Measurements from ENCODE around the gene GOLT1A. TPM values are rescaled to one million over a fixed set of nuclear protein-coding genes. Genes with fewer than 3 reads are reported as not detected.

The GOLT1A gene
- total RNA-seq, 1 donor from 2014 or later: not detected

DNA sequence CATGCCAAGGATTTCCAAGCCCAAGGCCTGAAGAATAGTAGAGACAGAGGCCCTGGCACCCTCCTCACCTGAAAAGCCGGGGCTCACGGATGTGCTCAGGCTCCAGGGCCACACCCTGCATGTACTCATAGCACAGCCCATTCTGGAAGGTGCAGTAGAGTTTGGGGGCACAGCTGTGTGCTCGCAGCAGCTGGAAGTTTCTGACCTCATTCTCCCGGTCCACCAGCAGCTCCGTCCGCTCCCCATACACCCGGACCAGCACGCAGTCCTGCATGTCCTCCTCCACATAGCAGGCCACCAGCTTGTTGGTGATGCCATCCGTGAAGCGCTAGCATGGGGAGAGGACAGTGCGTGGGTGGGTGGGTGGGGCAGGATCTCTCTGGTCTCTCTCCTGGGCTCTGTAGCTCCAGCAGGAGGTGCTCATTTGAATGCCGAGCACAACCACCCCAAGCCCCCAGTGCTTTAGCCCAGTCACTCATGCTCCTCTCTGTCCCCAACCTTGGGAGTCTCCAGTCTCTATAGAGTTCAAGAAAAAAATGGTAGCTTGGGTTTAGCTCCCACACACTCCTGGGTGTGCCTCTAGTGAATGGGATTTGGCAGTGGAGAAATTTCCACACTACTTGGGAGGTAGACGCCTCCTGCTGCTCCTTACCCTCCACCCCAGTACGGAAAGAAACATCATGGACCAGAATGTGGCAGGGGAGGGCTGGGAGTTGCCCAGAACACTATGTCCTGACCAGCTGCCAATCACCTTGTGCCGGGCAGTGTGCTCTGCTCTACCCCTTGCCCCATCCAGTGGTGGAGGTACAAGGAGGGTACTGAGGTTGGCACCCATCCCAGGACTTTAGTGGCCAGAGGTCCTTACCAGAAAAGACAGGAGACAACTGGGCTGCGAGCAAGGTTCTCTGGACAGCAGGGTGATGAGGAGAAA, 63.9 kb downstream of the GOLT1A start:
- Mint-ChIP-seq H3K9me3 (ENCODE audit: low read depth) (no peaks in the 10 kb centered on the region), H3K36me3 (ENCODE audit: low read depth) (peaks cover 1% of the 10 kb centered on the region), H3K4me3 (ENCODE audit: unreplicated experiment) (peak overlapping the region; percentile 43), H3K27me3 (ENCODE audit: low read depth) (no peaks in the 10 kb centered on the region), H3K27ac (ENCODE audit: unreplicated experiment) (no peak overlapping the region), H3K4me1 (ENCODE audit: low read depth) (peaks cover 15% of the 10 kb centered on the region)
- DNase-seq (ENCODE audit: low spot score): peak; percentile 88
- TF ChIP-seq, protein P1, sequence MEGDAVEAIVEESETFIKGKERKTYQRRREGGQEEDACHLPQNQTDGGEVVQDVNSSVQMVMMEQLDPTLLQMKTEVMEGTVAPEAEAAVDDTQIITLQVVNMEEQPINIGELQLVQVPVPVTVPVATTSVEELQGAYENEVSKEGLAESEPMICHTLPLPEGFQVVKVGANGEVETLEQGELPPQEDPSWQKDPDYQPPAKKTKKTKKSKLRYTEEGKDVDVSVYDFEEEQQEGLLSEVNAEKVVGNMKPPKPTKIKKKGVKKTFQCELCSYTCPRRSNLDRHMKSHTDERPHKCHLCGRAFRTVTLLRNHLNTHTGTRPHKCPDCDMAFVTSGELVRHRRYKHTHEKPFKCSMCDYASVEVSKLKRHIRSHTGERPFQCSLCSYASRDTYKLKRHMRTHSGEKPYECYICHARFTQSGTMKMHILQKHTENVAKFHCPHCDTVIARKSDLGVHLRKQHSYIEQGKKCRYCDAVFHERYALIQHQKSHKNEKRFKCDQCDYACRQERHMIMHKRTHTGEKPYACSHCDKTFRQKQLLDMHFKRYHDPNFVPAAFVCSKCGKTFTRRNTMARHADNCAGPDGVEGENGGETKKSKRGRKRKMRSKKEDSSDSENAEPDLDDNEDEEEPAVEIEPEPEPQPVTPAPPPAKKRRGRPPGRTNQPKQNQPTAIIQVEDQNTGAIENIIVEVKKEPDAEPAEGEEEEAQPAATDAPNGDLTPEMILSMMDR (IDR thresholded peaks at IDR 0.05): no peak

DNA sequence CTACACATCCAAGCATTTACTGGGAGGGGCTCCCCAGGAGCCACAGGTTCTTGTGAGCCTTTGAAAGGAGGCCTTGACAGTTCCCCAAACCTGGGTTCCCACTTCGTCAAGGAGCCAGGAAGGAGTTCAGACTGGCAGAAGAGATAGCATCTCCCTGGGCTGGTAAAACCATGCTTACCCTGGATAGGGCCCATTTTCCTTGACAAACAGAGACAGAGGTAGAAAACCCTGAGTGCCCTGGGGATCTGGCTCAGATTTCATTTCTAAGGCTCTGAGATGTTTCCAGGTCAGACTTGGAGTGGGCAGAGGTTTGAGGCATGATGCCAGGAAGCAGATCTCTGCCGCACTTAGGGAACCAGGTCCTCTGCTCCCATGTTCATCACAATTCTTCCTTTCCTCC, 64.7 kb downstream of the GOLT1A start:
- TF ChIP-seq, protein P1 (IDR thresholded peaks at IDR 0.05): no peak
- Mint-ChIP-seq H3K27ac (ENCODE audit: unreplicated experiment) (no peak overlapping the region), H3K4me3 (ENCODE audit: unreplicated experiment) (no peak overlapping the region), H3K9me3 (ENCODE audit: low read depth) (no peaks in the 10 kb centered on the region), H3K27me3 (ENCODE audit: low read depth) (no peaks in the 10 kb centered on the region), H3K4me1 (ENCODE audit: low read depth) (peaks cover 15% of the 10 kb centered on the region), H3K36me3 (ENCODE audit: low read depth) (peaks cover 3% of the 10 kb centered on the region)
- DNase-seq (ENCODE audit: low spot score): no peak

Other genes starting within 250 kb of the GOLT1A start
- gene SOX13, start 140.9 kb downstream of the GOLT1A start, total RNA-seq: 3.6 to 9.1 TPM (median 7.6 TPM) in 3 replicates
- gene ETNK2, start 61.9 kb downstream of the GOLT1A start, total RNA-seq: 10.2 to 30.2 TPM (median 10.5 TPM) in 3 replicates
- not detected in 3 replicates for gene REN, start 47.7 kb downstream of the GOLT1A start, total RNA-seq
- gene KISS1, start 17.5 kb downstream of the GOLT1A start, total RNA-seq: 0.77 to 0.95 TPM (median 0.82 TPM) in 3 replicates
- 0.15 to 1.4 TPM (median 0.51 TPM) in 3 replicates for gene PLEKHA6, start 145.9 kb upstream of the GOLT1A start, total RNA-seq
- 29.7 to 41.0 TPM (median 40.9 TPM) in 3 replicates for gene PPP1R15B, start 197.8 kb upstream of the GOLT1A start, total RNA-seq

Data from chondrocyte (in vitro differentiated cells).